ENCODE results near the gene AP2B1.
A peak's percentile ranks its signal among the peaks of the same experiment; 100 is the strongest.
"Not testable (repeated sequence)": the region's sequence is repeated elsewhere in the genome, so short reads cannot be mapped to it uniquely, and the experiment has no call there.

Gene AP2B1

GRCh38 chr17:35748979-35749378 is 161.9 kb downstream of the AP2B1 start:
- no peak for DNase-seq (ENCODE audit: low read depth in 2 of 2)

GRCh38 chr17:35749560-35750412 is 162.7 kb downstream of the AP2B1 start:
- no peak for DNase-seq (ENCODE audit: low read depth in 2 of 2)

GRCh38 chr17:35750526-35751395 is 163.6 kb downstream of the AP2B1 start:
- DNase-seq (ENCODE audit: low read depth in 2 of 2), result no peak

- DNase-seq (ENCODE audit: low read depth in 2 of 2), result not testable (repeated sequence)
Observed at GRCh38 chr17:35751541-35751940, 164.4 kb downstream of the AP2B1 start.

- DNase-seq (ENCODE audit: low read depth in 2 of 2), result no peak
Observed at GRCh38 chr17:35752471-35752870, 165.3 kb downstream of the AP2B1 start.

GRCh38 chr17:35752945-35753764 is 166.0 kb downstream of the AP2B1 start, which contains the start of gene GAS2L2:
Gene GAS2L2 (minus strand): TSS chr17:35753239. CDS start chr17:35752850, 389 bp downstream.
- no peak for DNase-seq (ENCODE audit: low read depth in 2 of 2)

- DNase-seq (ENCODE audit: low read depth in 2 of 2), result no peak
Observed at GRCh38 chr17:35757243-35757642, 170.1 kb downstream of the AP2B1 start.

GRCh38 chr17:35760587-35760986 is 173.5 kb downstream of the AP2B1 start, which contains the start of gene C17orf50:
Gene C17orf50 (plus strand): TSS chr17:35760887. CDS start chr17:35760942, 55 bp downstream.
- no peak for DNase-seq (ENCODE audit: low read depth in 2 of 2)

- DNase-seq (ENCODE audit: low read depth in 2 of 2), result no peak
Observed at GRCh38 chr17:35761601-35762000, 174.5 kb downstream of the AP2B1 start.

GRCh38 chr17:35763767-35764122 is 176.6 kb downstream of the AP2B1 start:
- no peak for DNase-seq (ENCODE audit: low read depth in 2 of 2)

GRCh38 chr17:35764123-35764991 is 177.2 kb downstream of the AP2B1 start:
- peak; percentile 74 to 86 for DNase-seq (ENCODE audit: low read depth in 2 of 2)

GRCh38 chr17:35765086-35765710 is 178.1 kb downstream of the AP2B1 start:
- DNase-seq (ENCODE audit: low read depth in 2 of 2), result no peak

GRCh38 chr17:35765756-35766488 is 178.8 kb downstream of the AP2B1 start:
- DNase-seq (ENCODE audit: low read depth in 2 of 2), result no peak

- no peak for DNase-seq (ENCODE audit: low read depth in 2 of 2)
Observed at GRCh38 chr17:35766489-35766877, 179.4 kb downstream of the AP2B1 start.

- DNase-seq (ENCODE audit: low read depth in 2 of 2), result no peak
Observed at GRCh38 chr17:35766903-35767510, 179.9 kb downstream of the AP2B1 start.

GRCh38 chr17:35768797-35769196 is 181.7 kb downstream of the AP2B1 start:
- no peak for DNase-seq (ENCODE audit: low read depth in 2 of 2)

- DNase-seq (ENCODE audit: low read depth in 2 of 2), result no peak
Observed at GRCh38 chr17:35769895-35770486, 182.9 kb downstream of the AP2B1 start.

- DNase-seq (ENCODE audit: low read depth in 2 of 2), result no peak
Observed at GRCh38 chr17:35773129-35773528, 186.0 kb downstream of the AP2B1 start.

Measured in stimulated activated CD4-positive, alpha-beta T cell treated with anti-CD3 and anti-CD28 coated beads, Interleukin-12 subunit alpha, Interleukin-12 subunit beta, amount 100 ng/mL, for 24 hours (primary cell).